Spinal cord (tissue), 10 donors: Measurements from ENCODE around the gene CDHR5. TPM values are rescaled to one million over a fixed set of nuclear protein-coding genes. Genes with fewer than 3 reads are reported as not detected.

Experiments used
- DNase-seq, 6 donors: peaks; one replicate each; pipeline versions ENCODE4 v3.0.0 to v3.0.0-alpha.2; 2013 to 2015; ENCODE audit warnings: low spot score in 6 of 6, low read depth in 4 of 6
- H3K27ac ChIP-seq: one replicate; pipeline ENCODE4 v1.5.1; 2013; ENCODE audit warnings: low read depth, low read length, control low read depth
- H3K27me3 ChIP-seq: one replicate; pipeline ENCODE4 v1.6.1; 2013; ENCODE audit warnings: low read length; ENCODE audit not compliant: control insufficient read depth, insufficient read depth
- H3K36me3 ChIP-seq: one replicate; pipeline ENCODE4 v1.6.1; 2013; ENCODE audit warnings: low read length; ENCODE audit not compliant: control insufficient read depth, insufficient read depth
- H3K4me1 ChIP-seq: one replicate; pipeline ENCODE4 v1.6.1; 2013; ENCODE audit warnings: low read length; ENCODE audit not compliant: control insufficient read depth, insufficient read depth
- H3K4me3 ChIP-seq: one replicate; pipeline ENCODE4 v1.5.1; 2013; ENCODE audit warnings: low read depth, low read length, control low read depth
- H3K9me3 ChIP-seq: one replicate; pipeline ENCODE4 v1.6.1; 2013; ENCODE audit warnings: low read length; ENCODE audit not compliant: control insufficient read depth, insufficient read depth
- WGBS: methylation state at CpG from one replicate; pipeline ENCODE4 v1.1.5; 2013; ENCODE audit warnings: missing lambda C conversion rate; ENCODE audit not compliant: insufficient coverage; 5-methylcytosine and 5-hydroxymethylcytosine counted together
- polyA plus RNA-seq, 2 donors: library from polyadenylated mRNA; unstranded; fragments of 120-200 nt; gene quantifications; one replicate each; pipeline ENCODE4 v1.2.1, GENCODE V29; 2013; ENCODE audit not compliant: insufficient read length in 2 of 2
- total RNA-seq, 2 donors: library from RNA; depleted of rRNA in 1 of 2; stranded (reverse); fragments of 120-200 nt in 1 of 2; fragments of >200 nt in 1 of 2; gene quantifications; one replicate each; pipeline versions ENCODE4 v1.2.3 to v1.2.4, GENCODE V29; 2013 to 2014
- donor health status: healthy.

CDHR5 gene
- total and polyA plus RNA-seq, 4 donors: 0.71 to 2.5 (median 1.5) TPM; not detected in 1

GRCh38 chr11:617912-618682 is 6.7 kb downstream of the CDHR5 start:
- H3K4me3 ChIP-seq: no peak overlapping the region
- no peak overlapping the region for H3K27ac ChIP-seq
- DNase-seq: no peak
- H3K4me1 ChIP-seq: peaks cover 36% of the 10 kb centered on the region
- H3K36me3 ChIP-seq: peaks cover 88% of the 10 kb centered on the region
- no peaks in the 10 kb centered on the region for H3K9me3 ChIP-seq
- WGBS: 95% methylated on average over 24 of the region's 25 CpGs
- no peaks in the 10 kb centered on the region for H3K27me3 ChIP-seq

- no peak overlapping the region for H3K4me3 ChIP-seq
- WGBS: 93% methylated on average over 56 of the region's 57 CpGs
These were observed 7.4 kb downstream of the CDHR5 start for GRCh38 chr11:617199-617911.

GRCh38 chr11:616320-617198 is 8.2 kb downstream of the CDHR5 start:
- Histone ChIP-seq H3K36me3 (peaks cover 93% of the 10 kb centered on the region), H3K4me3 (peak overlapping the region; percentile 80)

More at GRCh38 chr11:617199-617911, 7.4 kb downstream of the CDHR5 start:
- Histone ChIP-seq H3K27ac (no peak overlapping the region), H3K4me1 (peaks cover 36% of the 10 kb centered on the region), H3K36me3 (peaks cover 91% of the 10 kb centered on the region), H3K27me3 (no peaks in the 10 kb centered on the region), H3K9me3 (no peaks in the 10 kb centered on the region)
- DNase-seq: no peak

GRCh38 chr11:615504-616319 is 9.0 kb downstream of the CDHR5 start, which contains the start of gene IRF7:
Gene IRF7, minus strand, starts transcription at chr11:615950. Its CDS starts 586 bp downstream, at chr11:615364.
- peaks cover 94% of the 10 kb centered on the region for H3K36me3 ChIP-seq
- no peaks in the 10 kb centered on the region for H3K27me3 ChIP-seq
- H3K4me1 ChIP-seq: peaks cover 33% of the 10 kb centered on the region
- H3K4me3 ChIP-seq: peak within 1 kb of the TSS; percentile 80
- DNase-seq: peak; percentile 49 to 95 (median 74)
- 7% methylated on average over 58 of the region's 66 CpGs for WGBS
- no peaks in the 10 kb centered on the region for H3K9me3 ChIP-seq
- peak within 1 kb of the TSS; percentile 85 for H3K27ac ChIP-seq

More at GRCh38 chr11:616320-617198, 8.2 kb downstream of the CDHR5 start:
- no peaks in the 10 kb centered on the region for H3K9me3 ChIP-seq
- H3K4me1 ChIP-seq: peaks cover 36% of the 10 kb centered on the region
- 94% methylated on average over 32 of the region's 39 CpGs for WGBS
- H3K27me3 ChIP-seq: no peaks in the 10 kb centered on the region
- no peak overlapping the region for H3K27ac ChIP-seq
- DNase-seq: no peak

- Histone ChIP-seq H3K4me3 (peak overlapping the region; percentile 80), H3K27me3 (no peaks in the 10 kb centered on the region), H3K9me3 (no peaks in the 10 kb centered on the region), H3K27ac (peak overlapping the region; percentile 85), H3K36me3 (peaks cover 94% of the 10 kb centered on the region), H3K4me1 (peaks cover 33% of the 10 kb centered on the region)
- DNase-seq: no peak
- 64% methylated on average over 68 of the region's 68 CpGs for WGBS
These were observed 9.9 kb downstream of the CDHR5 start for GRCh38 chr11:614623-615503.

GRCh38 chr11:614021-614622 is 10.6 kb downstream of the CDHR5 start:
- peaks cover 33% of the 10 kb centered on the region for H3K4me1 ChIP-seq
- peaks cover 94% of the 10 kb centered on the region for H3K36me3 ChIP-seq
- 73% methylated on average over 14 of the region's 14 CpGs for WGBS
- DNase-seq: no peak
- H3K9me3 ChIP-seq: no peaks in the 10 kb centered on the region
- H3K4me3 ChIP-seq: no peak overlapping the region
- no peaks in the 10 kb centered on the region for H3K27me3 ChIP-seq
- no peak overlapping the region for H3K27ac ChIP-seq

GRCh38 chr11:613369-613968 is 11.3 kb downstream of the CDHR5 start:
- Histone ChIP-seq H3K4me1 (peaks cover 33% of the 10 kb centered on the region), H3K9me3 (no peaks in the 10 kb centered on the region), H3K27ac (no peak overlapping the region), H3K36me3 (peaks cover 94% of the 10 kb centered on the region), H3K27me3 (no peaks in the 10 kb centered on the region), H3K4me3 (no peak overlapping the region)
- WGBS: 68% methylated on average over 22 of the region's 36 CpGs
- DNase-seq: no peak

GRCh38 chr11:612961-613300 is 11.8 kb downstream of the CDHR5 start:
- H3K4me3 ChIP-seq: no peak overlapping the region
- no peaks in the 10 kb centered on the region for H3K9me3 ChIP-seq
- no peak for DNase-seq
- H3K4me1 ChIP-seq: peaks cover 33% of the 10 kb centered on the region
- H3K27ac ChIP-seq: no peak overlapping the region
- peaks cover 94% of the 10 kb centered on the region for H3K36me3 ChIP-seq
- no peaks in the 10 kb centered on the region for H3K27me3 ChIP-seq
- 90% methylated on average over 10 of the region's 10 CpGs for WGBS
